Neural cell (in vitro differentiated cells): ENCODE data around the gene CDC6. TPM values are rescaled to one million over a fixed set of nuclear protein-coding genes. Genes with fewer than 3 reads are reported as not detected.

Source experiments
- H2AFZ ChIP-seq: fragments of 200-600, 300-800 bp; sonication (generic), shearing (Covaris generic); 2 replicates; pipeline ENCODE4 v1.6.0; 2014; ENCODE audit warnings: low read depth, mild to moderate bottlenecking, antibody characterized with exemption, low read length, moderate library complexity
- H3F3A ChIP-seq: fragments of 200-600 bp; shearing (Covaris generic); 2 replicates; pipeline ENCODE4 v1.6.1; 2016; ENCODE audit warnings: mild to moderate bottlenecking, moderate library complexity, mixed read lengths, antibody characterized with exemption, low read length; ENCODE audit not compliant: insufficient read depth, poor library complexity, severe bottlenecking
- H3K27ac ChIP-seq: fragments of 200-600, 300-800 bp; sonication (generic), shearing (Covaris generic); 2 replicates; pipeline ENCODE4 v1.5.1; 2014; ENCODE audit warnings: mild to moderate bottlenecking, low read length, moderate library complexity
- H3K27me3 ChIP-seq: fragments of 300-800, 200-600 bp; sonication (generic), shearing (Covaris generic); 2 replicates; pipeline ENCODE4 v1.6.0; 2014; ENCODE audit warnings: mild to moderate bottlenecking, low read depth, low read length, moderate library complexity; ENCODE audit not compliant: insufficient read depth
- H3K36me3 ChIP-seq: fragments of 300-800, 200-600 bp; sonication (generic), shearing (Covaris generic); 2 replicates; pipeline ENCODE4 v1.5.1; 2014; ENCODE audit warnings: mild to moderate bottlenecking, antibody characterized with exemption, low read length, moderate library complexity; ENCODE audit not compliant: insufficient read depth
- H3K4me2 ChIP-seq: fragments of 300-800, 200-600 bp; sonication (generic), shearing (Covaris generic); 2 replicates; pipeline ENCODE4 v1.6.0; 2014; ENCODE audit warnings: mild to moderate bottlenecking, low read length
- H3K4me3 ChIP-seq: fragments of 300-800, 200-600 bp; sonication (generic), shearing (Covaris generic); 2 replicates; pipeline ENCODE4 v1.5.1; 2014; ENCODE audit warnings: mild to moderate bottlenecking, low read length, moderate library complexity
- H3K79me2 ChIP-seq: fragments of 200-600 bp; shearing (Covaris generic); replicated peaks from 2 replicates; pipeline ENCODE4 v1.6.0; 2014; ENCODE audit warnings: mild to moderate bottlenecking, low read length, moderate library complexity; ENCODE audit not compliant: insufficient read depth
- H3K9ac ChIP-seq: fragments of 300-800, 200-600 bp; sonication (generic), shearing (Covaris generic); 2 replicates; pipeline ENCODE4 v1.6.1; 2016; ENCODE audit warnings: mild to moderate bottlenecking, low read length, mixed read lengths
- H3K9me2 ChIP-seq: fragments of 200-600 bp; shearing (Covaris generic); 2 replicates; pipeline ENCODE4 v1.6.1; 2016; ENCODE audit warnings: mild to moderate bottlenecking, low read length, mixed read lengths; ENCODE audit not compliant: insufficient read depth
- H3K9me3 ChIP-seq: fragments of 200-600, 300-800 bp; sonication (generic), shearing (Covaris generic); 2 replicates; pipeline ENCODE4 v1.6.1; 2016; ENCODE audit warnings: mild to moderate bottlenecking, mixed run types, low read length, moderate library complexity, mixed read lengths
- H4K20me1 ChIP-seq: fragments of 200-600 bp; shearing (Covaris generic); 2 replicates; pipeline ENCODE4 v1.6.1; 2016; ENCODE audit warnings: mild to moderate bottlenecking, mixed run types; ENCODE audit not compliant: insufficient read depth
- EP300 ChIP-seq: fragments of 450-650 bp; conservative IDR thresholded peaks from 2 replicates; pipeline ENCODE4 v1.6.1; 2014; ENCODE audit warnings: antibody characterized with exemption, mild to moderate bottlenecking, moderate library complexity; ENCODE audit not compliant: poor library complexity, severe bottlenecking
- EZH2 ChIP-seq: fragments of 200-600, 300-800 bp; shearing (Covaris generic), sonication (generic); IDR thresholded peaks from 2 replicates; pipeline ENCODE4 v1.6.1; 2014; ENCODE audit warnings: antibody characterized with exemption, low read length, borderline replicate concordance, mild to moderate bottlenecking; ENCODE audit not compliant: insufficient read depth, poor library complexity, severe bottlenecking
- MXI1 ChIP-seq: fragments of 450-650 bp; conservative IDR thresholded peaks from 2 replicates; pipeline ENCODE4 v1.6.1; 2014; ENCODE audit warnings: antibody characterized with exemption, mild to moderate bottlenecking; ENCODE audit not compliant: poor library complexity, severe bottlenecking
- POLR2AphosphoS5 ChIP-seq: IDR thresholded peaks from 2 replicates; pipeline ENCODE4 v1.6.1; 2012
- RAD21 ChIP-seq: fragments of 450-650 bp; conservative IDR thresholded peaks from 2 replicates; pipeline ENCODE4 v1.6.1; 2014; ENCODE audit warnings: antibody characterized with exemption, mild to moderate bottlenecking, moderate library complexity
- REST ChIP-seq: IDR thresholded peaks from 2 replicates; pipeline ENCODE4 v1.6.1; 2012; ENCODE audit warnings: borderline replicate concordance
- SMC3 ChIP-seq: fragments of 450-650 bp; conservative IDR thresholded peaks from 2 replicates; pipeline ENCODE4 v1.6.1; 2014; ENCODE audit warnings: antibody characterized with exemption, mild to moderate bottlenecking, moderate library complexity; ENCODE audit not compliant: poor library complexity
- TAF1 ChIP-seq: IDR thresholded peaks from 2 replicates; pipeline ENCODE4 v1.6.1; 2012; ENCODE audit warnings: low read depth
- polyA plus RNA-seq: library from polyadenylated mRNA; depleted of rRNA; stranded (reverse); fragments of >200 nt; gene quantifications from 2 replicates; pipeline ENCODE4 v1.2.3, GENCODE V29; 2014
- TF ChIP-seq, protein P1 (sequence below): fragments of 450-650 bp; IDR thresholded peaks from 2 replicates; pipeline ENCODE4 v1.5.1; 2014; ENCODE audit warnings: antibody characterized with exemption, mild to moderate bottlenecking, moderate library complexity; ENCODE audit not compliant: poor library complexity, severe bottlenecking

The CDC6 gene
- polyA plus RNA-seq, 1 donor from 2014 or later, result 2.2 TPM

DNA sequence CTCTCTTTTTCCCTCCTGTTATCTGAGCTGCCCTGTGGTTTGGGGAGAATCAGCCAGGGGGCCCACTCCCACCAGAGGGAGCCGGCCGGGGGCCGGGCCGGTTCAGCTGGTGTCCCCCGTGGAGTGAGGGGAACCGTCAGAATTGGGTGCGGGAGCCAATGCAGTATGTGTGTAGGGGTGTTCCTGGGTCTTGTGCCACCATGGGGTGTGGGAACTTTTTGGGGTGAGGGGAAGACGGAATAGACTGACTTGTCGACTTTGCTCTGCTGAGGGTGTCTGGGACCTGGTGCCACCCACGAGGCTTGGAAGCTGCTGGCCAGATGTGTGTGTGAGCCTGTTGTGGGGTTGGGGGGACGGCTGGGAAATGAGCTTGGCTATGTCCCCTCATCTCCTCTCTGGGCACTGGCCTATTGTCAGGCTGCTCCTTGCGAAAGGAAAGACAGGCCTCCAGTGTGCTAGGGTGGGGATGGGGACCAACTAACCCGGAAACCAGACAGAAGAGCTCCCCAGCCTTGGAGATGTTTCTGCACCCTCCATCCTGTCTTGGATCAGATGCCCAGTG lies 31.2 kb downstream of the CDC6 start:
- peak overlapping the region; percentile 81 for H3K4me3 ChIP-seq
- no peak overlapping the region for H2AFZ ChIP-seq
- no peaks in the 10 kb centered on the region for H3K36me3 ChIP-seq
- H3K79me2 ChIP-seq, result peaks cover 7% of the 10 kb centered on the region
- H3F3A ChIP-seq, result no peaks in the 10 kb centered on the region
- no peaks in the 10 kb centered on the region for H4K20me1 ChIP-seq
- peak overlapping the region; percentile 55 for H3K9ac ChIP-seq
- H3K9me3 ChIP-seq, result no peaks in the 10 kb centered on the region
- no peak overlapping the region for H3K27ac ChIP-seq
- H3K4me2 ChIP-seq, result peak overlapping the region; percentile 71
- TF ChIP-seq, protein P1, sequence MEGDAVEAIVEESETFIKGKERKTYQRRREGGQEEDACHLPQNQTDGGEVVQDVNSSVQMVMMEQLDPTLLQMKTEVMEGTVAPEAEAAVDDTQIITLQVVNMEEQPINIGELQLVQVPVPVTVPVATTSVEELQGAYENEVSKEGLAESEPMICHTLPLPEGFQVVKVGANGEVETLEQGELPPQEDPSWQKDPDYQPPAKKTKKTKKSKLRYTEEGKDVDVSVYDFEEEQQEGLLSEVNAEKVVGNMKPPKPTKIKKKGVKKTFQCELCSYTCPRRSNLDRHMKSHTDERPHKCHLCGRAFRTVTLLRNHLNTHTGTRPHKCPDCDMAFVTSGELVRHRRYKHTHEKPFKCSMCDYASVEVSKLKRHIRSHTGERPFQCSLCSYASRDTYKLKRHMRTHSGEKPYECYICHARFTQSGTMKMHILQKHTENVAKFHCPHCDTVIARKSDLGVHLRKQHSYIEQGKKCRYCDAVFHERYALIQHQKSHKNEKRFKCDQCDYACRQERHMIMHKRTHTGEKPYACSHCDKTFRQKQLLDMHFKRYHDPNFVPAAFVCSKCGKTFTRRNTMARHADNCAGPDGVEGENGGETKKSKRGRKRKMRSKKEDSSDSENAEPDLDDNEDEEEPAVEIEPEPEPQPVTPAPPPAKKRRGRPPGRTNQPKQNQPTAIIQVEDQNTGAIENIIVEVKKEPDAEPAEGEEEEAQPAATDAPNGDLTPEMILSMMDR, result no peak
- TF ChIP-seq POLR2AphosphoS5, result no peak
- no peak for TF ChIP-seq SMC3
- TF ChIP-seq MXI1, result no peak
- no peak for TF ChIP-seq RAD21
- TF ChIP-seq REST, result no peak
- no peak for TF ChIP-seq EZH2
- no peak for TF ChIP-seq EP300
- no peak for TF ChIP-seq TAF1
- H3K27me3 ChIP-seq, result peaks cover 5% of the 10 kb centered on the region
- no peaks in the 10 kb centered on the region for H3K9me2 ChIP-seq

- Histone ChIP-seq H3K79me2 (peaks cover 7% of the 10 kb centered on the region), H2AFZ (no peak overlapping the region), H3K36me3 (no peaks in the 10 kb centered on the region), H3K9me2 (no peaks in the 10 kb centered on the region), H3K27ac (no peak overlapping the region), H3K4me3 (no peak overlapping the region), H3K9me3 (no peaks in the 10 kb centered on the region), H4K20me1 (no peaks in the 10 kb centered on the region), H3K4me2 (no peak overlapping the region), H3K27me3 (peaks cover 5% of the 10 kb centered on the region), H3K9ac (no peak overlapping the region), H3F3A (no peaks in the 10 kb centered on the region)
- TF ChIP-seq REST (no peak), SMC3 (no peak)
Observed at GRCh38 chr17:40319651-40320540, 32.2 kb downstream of the CDC6 start.
